Measurements from ENCODE around the gene LBX2.
A peak's percentile ranks its signal among the peaks of the same experiment; 100 is the strongest.
"Not testable (repeated sequence)": the region's sequence is repeated elsewhere in the genome, so short reads cannot be mapped to it uniquely, and the experiment has no call there.

Gene LBX2

GRCh38 chr2:74462786-74463105 is 36.7 kb downstream of the LBX2 start:
- DNase-seq (ENCODE audit: low spot score): no peak
- peak overlapping the region; percentile 98 for H3K27ac ChIP-seq
- TF ChIP-seq CTCF (conservative IDR thresholded peaks at IDR 0.05; ENCODE audit: low read depth): no peak
- CTCF ChIA-PET: interaction anchor here (0.6 to 1.1 kb wide), 3 partner anchors 8 to 12 kb away, joined by 4 to 5 read pairs (median 4); partner anchors contain the start of gene MRPL53
- POLR2A ChIA-PET (ENCODE audit: low non-redundant PET): no interaction called here

GRCh38 chr2:74462054-74462785 is 37.2 kb downstream of the LBX2 start:
- CTCF ChIA-PET: interaction anchor here (0.6 to 1.1 kb wide), 3 partner anchors 9 to 13 kb away, joined by 4 to 5 read pairs (median 4); partner anchors contain the start of gene MRPL53
- TF ChIP-seq CTCF (conservative IDR thresholded peaks at IDR 0.05; ENCODE audit: low read depth): no peak

GRCh38 chr2:74461187-74462053 is 38.0 kb downstream of the LBX2 start:
- peak overlapping the region; percentile 98 for H3K27ac ChIP-seq
- DNase-seq (ENCODE audit: low spot score): no peak
- CTCF ChIA-PET: interaction anchor here (0.6 to 1.1 kb wide), 2 partner anchors 11 to 83 kb away, joined by 4 read pairs; partner anchors contain the start of gene MRPL53
- POLR2A ChIA-PET (ENCODE audit: low non-redundant PET): no interaction called here
- no peak for TF ChIP-seq CTCF (conservative IDR thresholded peaks at IDR 0.05; ENCODE audit: low read depth)

More at GRCh38 chr2:74462054-74462785, 37.2 kb downstream of the LBX2 start:
- H3K27ac ChIP-seq: peak overlapping the region; percentile 98
- no peak for DNase-seq (ENCODE audit: low spot score)
- POLR2A ChIA-PET (ENCODE audit: low non-redundant PET): no interaction called here

- POLR2A ChIA-PET (ENCODE audit: low non-redundant PET); DNase-seq (ENCODE audit: low spot score): not testable (repeated sequence)
- H3K27ac ChIP-seq: peak overlapping the region; percentile 98
- CTCF ChIA-PET: interaction anchor here (1.5 kb wide), 1 partner anchor 72 kb away, joined by 4 read pairs; no protein-coding TSS in a partner anchor
Observed at GRCh38 chr2:74460187-74460586, 39.2 kb downstream of the LBX2 start.

- POLR2A ChIA-PET (ENCODE audit: low non-redundant PET); DNase-seq (ENCODE audit: low spot score): not testable (repeated sequence)
- H3K27ac ChIP-seq: peak overlapping the region; percentile 98
- CTCF ChIA-PET: interaction anchor here (1.5 kb wide), 1 partner anchor 72 kb away, joined by 4 read pairs; no protein-coding TSS in a partner anchor
Observed at GRCh38 chr2:74459503-74460118, 39.8 kb downstream of the LBX2 start.

GRCh38 chr2:74458938-74459363 is 40.5 kb downstream of the LBX2 start:
- peak overlapping the region; percentile 98 for H3K27ac ChIP-seq
- ChIA-PET POLR2A (ENCODE audit: low non-redundant PET) (interaction anchor here (0.8 kb wide), 1 partner anchor 12 kb away, joined by 3 read pairs; no protein-coding TSS in a partner anchor), CTCF (interaction anchor here (1.5 kb wide), 1 partner anchor 73 kb away, joined by 4 read pairs; no protein-coding TSS in a partner anchor)
- no peak for DNase-seq (ENCODE audit: low spot score)
- TF ChIP-seq CTCF (conservative IDR thresholded peaks at IDR 0.05; ENCODE audit: low read depth): no peak

Data from RWPE1 (cell line).